HFFc6 (cell line): ENCODE results near the gene PCDHA3. TPM values are rescaled to one million over a fixed set of nuclear protein-coding genes. Genes with fewer than 3 reads are reported as not detected.

Experiments used
- DNase-seq: peaks from one replicate; pipeline ENCODE4 v3.0.0-alpha.2; 2018
- H3K27ac Mint-ChIP-seq: 2 replicates; pipeline ENCODE4 v1.8.0; 2020; ENCODE audit warnings: mild to moderate bottlenecking, mixed read lengths
- H3K27me3 Mint-ChIP-seq: 2 replicates; pipeline ENCODE4 v1.8.0; 2021; ENCODE audit warnings: mild to moderate bottlenecking, moderate library complexity, mixed read lengths; ENCODE audit not compliant: insufficient read depth
- H3K36me3 Mint-ChIP-seq: 2 replicates; pipeline ENCODE4 v1.8.0; 2021; ENCODE audit warnings: low read depth, mixed read lengths
- H3K4me1 Mint-ChIP-seq: 2 replicates; pipeline ENCODE4 v1.8.0; 2020; ENCODE audit warnings: low read depth, mixed read lengths
- H3K4me3 Mint-ChIP-seq: 2 replicates; pipeline ENCODE4 v1.8.0; 2020; ENCODE audit warnings: mild to moderate bottlenecking, moderate library complexity, mixed read lengths
- H3K9me3 Mint-ChIP-seq: 2 replicates; pipeline ENCODE4 v1.8.0; 2020; ENCODE audit warnings: mild to moderate bottlenecking, mixed read lengths
- long read RNA-seq: library from polyadenylated mRNA; unstranded; transcript quantifications from one replicate; pipeline ENCODE4 v2.0.0, GENCODE V29; 2019
- total RNA-seq, 6 experiments: library from RNA; stranded (reverse); fragmentation: NEBNext Ultra II Directional; extraction: Animal tissue kit (Norgen Biotek cat#: 25700); gene quantifications; 2 replicates in 1 of 6; 3 replicates in 5 of 6; pipeline ENCODE4 v1.2.3, GENCODE V29; 2021
- TF ChIP-seq, protein P1 (sequence below): fragments of 200-600 bp; sonication (generic); IDR thresholded peaks from 2 replicates; pipeline ENCODE4 v1.5.0; 2021; ENCODE audit warnings: antibody characterized with exemption, mild to moderate bottlenecking

Gene PCDHA3
- under 1 TPM in 1 of 6 experiments, not detected in 5; 0.05 TPM for total RNA-seq
- long read RNA-seq, result 0 reads

DNA sequence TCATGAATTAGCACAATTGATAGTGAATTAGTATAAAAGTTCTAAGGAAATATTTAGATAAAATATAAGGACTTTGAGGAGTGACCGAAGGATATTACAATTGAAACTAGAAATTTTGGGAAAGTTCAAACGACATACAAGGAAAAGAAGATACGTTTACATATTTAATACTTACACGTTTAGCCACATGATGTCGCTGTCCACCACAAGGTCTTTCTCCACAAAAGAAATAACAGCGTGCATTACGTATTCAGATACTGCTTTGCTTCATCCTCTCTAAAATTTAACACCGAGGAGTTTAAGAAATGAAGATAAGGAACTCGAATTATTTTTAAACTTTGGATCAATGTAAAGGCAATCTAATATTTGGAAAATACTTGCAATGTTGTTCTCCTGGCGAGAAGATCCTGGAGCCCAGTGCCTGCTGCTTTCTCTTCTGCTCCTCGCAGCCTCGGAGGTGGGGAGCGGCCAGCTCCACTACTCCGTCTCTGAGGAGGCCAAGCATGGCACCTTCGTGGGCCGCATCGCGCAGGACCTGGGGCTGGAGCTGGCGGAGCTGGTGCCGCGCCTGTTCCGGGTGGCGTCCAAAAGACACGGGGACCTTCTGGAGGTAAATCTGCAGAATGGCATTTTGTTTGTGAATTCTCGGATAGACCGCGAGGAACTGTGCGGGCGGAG is at the start of gene PCDHA3:
PCDHA3 (plus strand) TSS at position 242 of the 678 bp plus-strand sequence.
- DNase-seq, result no peak
- Mint-ChIP-seq H3K27ac (no peak within 1 kb of the TSS), H3K4me1 (no peaks in the 10 kb centered on the region), H3K36me3 (0 out of 2 replicates have a peak, but pooled peaks cover 6% of the 10 kb centered on the region), H3K9me3 (peaks cover 28% of the 10 kb centered on the region), H3K27me3 (no peaks in the 10 kb centered on the region; the same call in 1 of the 2 replicates), H3K4me3 (peak within 1 kb of the TSS; percentile 70)
- TF ChIP-seq, protein P1, sequence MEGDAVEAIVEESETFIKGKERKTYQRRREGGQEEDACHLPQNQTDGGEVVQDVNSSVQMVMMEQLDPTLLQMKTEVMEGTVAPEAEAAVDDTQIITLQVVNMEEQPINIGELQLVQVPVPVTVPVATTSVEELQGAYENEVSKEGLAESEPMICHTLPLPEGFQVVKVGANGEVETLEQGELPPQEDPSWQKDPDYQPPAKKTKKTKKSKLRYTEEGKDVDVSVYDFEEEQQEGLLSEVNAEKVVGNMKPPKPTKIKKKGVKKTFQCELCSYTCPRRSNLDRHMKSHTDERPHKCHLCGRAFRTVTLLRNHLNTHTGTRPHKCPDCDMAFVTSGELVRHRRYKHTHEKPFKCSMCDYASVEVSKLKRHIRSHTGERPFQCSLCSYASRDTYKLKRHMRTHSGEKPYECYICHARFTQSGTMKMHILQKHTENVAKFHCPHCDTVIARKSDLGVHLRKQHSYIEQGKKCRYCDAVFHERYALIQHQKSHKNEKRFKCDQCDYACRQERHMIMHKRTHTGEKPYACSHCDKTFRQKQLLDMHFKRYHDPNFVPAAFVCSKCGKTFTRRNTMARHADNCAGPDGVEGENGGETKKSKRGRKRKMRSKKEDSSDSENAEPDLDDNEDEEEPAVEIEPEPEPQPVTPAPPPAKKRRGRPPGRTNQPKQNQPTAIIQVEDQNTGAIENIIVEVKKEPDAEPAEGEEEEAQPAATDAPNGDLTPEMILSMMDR, result peak; percentile 63

DNA sequence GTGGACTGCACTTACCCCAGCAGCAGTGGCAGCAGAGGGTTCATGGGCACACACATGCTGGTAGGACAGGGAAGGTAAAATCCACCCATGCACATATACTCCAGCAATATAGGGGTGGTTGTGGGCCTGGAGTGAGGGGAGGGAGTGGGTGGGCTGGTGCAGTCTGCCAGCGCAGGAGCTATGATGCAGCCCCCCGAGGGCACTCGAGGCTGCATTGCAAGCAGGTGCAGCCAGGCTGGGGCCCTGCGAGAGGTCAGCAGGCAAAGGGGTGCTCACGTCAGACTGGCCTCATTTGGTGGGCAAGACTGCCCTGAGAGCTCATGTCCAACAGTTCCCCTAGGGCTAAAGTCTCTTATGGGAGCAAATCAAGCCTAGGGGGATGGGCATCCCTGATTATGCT is 47.3 kb upstream of the PCDHA3 start:
- Mint-ChIP-seq H3K4me3 (no peak overlapping the region), H3K36me3 (peaks cover 6% of the 10 kb centered on the region), H3K27ac (no peak overlapping the region), H3K9me3 (peaks cover 89% of the 10 kb centered on the region), H3K4me1 (no peaks in the 10 kb centered on the region), H3K27me3 (peaks cover 1% of the 10 kb centered on the region)
- no peak for DNase-seq
- TF ChIP-seq, protein P1, result no peak

DNA sequence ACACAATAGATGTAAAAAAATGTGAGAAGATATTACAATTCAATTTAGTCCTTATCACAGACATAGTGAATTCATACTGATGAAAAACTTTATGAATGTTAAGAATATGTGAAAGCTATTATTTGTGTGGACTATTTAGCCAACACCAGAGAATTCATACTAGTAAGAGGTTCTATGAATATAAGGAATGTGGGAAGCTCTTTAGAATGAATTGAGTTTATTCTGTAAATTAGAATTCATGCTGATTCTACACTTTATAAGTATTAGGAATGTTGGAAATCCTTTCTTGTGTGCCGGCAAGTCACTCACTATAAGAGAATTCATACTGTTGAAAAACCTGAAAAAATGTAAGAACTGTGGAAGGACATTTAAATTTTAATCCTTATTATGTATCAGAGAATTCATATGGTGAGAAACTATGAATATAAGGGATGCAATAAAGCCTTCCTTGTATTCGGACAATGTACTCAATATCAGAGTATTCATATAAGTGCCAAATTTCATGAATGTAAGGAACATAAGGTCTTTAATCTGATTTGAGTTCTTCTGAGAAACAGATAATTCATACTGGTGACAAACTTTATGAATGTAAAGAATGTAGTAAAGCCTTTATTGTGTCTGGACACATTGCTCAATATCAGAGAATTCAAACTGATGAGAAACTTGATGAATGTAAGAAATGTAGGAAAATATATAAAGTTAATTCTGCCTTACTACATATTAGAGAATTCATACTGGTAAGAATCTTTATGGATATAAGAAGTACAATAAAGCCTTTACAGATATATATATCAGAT is 36.5 kb upstream of the PCDHA3 start:
- no peaks in the 10 kb centered on the region for H3K27me3 Mint-ChIP-seq
- peaks cover 90% of the 10 kb centered on the region for H3K9me3 Mint-ChIP-seq

DNA sequence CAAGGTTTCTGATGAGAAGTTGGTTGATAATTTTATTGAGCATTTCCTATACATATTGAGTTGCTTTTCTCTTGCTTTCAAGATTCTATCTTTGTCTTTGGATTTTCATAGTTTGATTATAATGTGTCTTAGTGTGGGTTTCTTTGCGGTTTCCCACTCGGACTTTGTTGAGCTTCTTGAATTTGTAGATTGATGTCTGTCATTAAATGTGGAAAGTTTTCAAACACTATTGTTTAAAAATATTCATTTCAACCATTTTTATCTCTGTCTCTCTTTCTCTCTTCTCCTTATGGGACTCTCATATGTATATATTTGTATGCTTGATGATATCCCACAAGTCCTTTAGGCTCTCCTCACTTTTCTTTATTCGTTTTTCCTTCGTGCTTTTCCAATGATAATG is 33.4 kb upstream of the PCDHA3 start:
- Mint-ChIP-seq H3K27me3 (no peaks in the 10 kb centered on the region), H3K36me3 (peaks cover 39% of the 10 kb centered on the region), H3K4me3 (no peak overlapping the region), H3K9me3 (peaks cover 92% of the 10 kb centered on the region), H3K27ac (no peak overlapping the region), H3K4me1 (no peaks in the 10 kb centered on the region)
- TF ChIP-seq, protein P1, result no peak
- DNase-seq, result no peak

More for the DNA sequence above, 36.5 kb upstream of the PCDHA3 start:
- TF ChIP-seq, protein P1, result no peak
- no peak overlapping the region for H3K27ac Mint-ChIP-seq
- H3K4me3 Mint-ChIP-seq, result no peak overlapping the region
- DNase-seq, result no peak
- peaks cover 40% of the 10 kb centered on the region for H3K36me3 Mint-ChIP-seq
- no peaks in the 10 kb centered on the region for H3K4me1 Mint-ChIP-seq

DNA sequence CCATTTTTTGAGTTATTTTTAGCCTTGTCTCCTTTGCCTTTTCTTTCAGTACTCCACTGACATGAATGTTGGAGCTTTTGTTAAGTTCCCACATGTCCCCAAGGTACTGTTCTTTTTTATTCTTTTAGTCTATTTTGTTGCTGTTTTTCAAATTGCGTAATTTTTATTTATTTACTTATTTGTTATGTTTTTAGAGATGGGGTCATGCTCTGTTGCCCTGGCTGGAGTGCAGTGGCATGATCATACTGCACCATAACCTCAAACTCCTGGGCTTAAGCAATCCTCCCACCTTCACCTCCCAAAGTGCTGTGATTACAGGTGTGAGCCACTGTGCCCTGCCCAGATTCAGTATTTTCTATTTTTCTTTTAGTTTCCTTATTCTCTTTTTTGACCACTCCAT is 20.3 kb upstream of the PCDHA3 start:
- TF ChIP-seq, protein P1, result no peak
- no peaks in the 10 kb centered on the region for H3K27me3 Mint-ChIP-seq

More for the DNA sequence above, 20.3 kb upstream of the PCDHA3 start:
- Mint-ChIP-seq H3K9me3 (peaks cover 69% of the 10 kb centered on the region), H3K4me1 (no peaks in the 10 kb centered on the region), H3K4me3 (no peak overlapping the region), H3K36me3 (peaks cover 10% of the 10 kb centered on the region), H3K27ac (no peak overlapping the region)
- no peak for DNase-seq
